IMR-90 (cell line): ENCODE results near the gene PATL2. TPM values are rescaled to one million over a fixed set of nuclear protein-coding genes. Genes with fewer than 3 reads are reported as not detected.

Experiments
- ATAC-seq: fragments of 200-7000 bp; cut with Tn5 transposase; 2 replicates; pipeline ENCODE4 v1.9.1; 2020; ENCODE audit warnings: low read depth, mild to moderate bottlenecking, moderate library complexity
- BruUV-seq: library from RNA; stranded (reverse); fragments of 400-500 nt; replicated peaks from 2 replicates; lab custom pipeline; 2021; lab: Mats Ljungman, UMichigan
- CTCF ChIA-PET: fragments of 300-600 bp; formaldehyde crosslinking; extraction: SDS; loops from one replicate; lab custom pipeline; 2021; ENCODE audit warnings: antibody characterized with exemption; lab: Yijun Ruan, JAX
- POLR2A ChIA-PET: fragments of 300-600 bp; sonication (Branson Sonifier 250); formaldehyde crosslinking; loops from one replicate; lab custom pipeline; 2022; ENCODE audit warnings: antibody characterized with exemption; ENCODE audit not compliant: unreplicated experiment; lab: Charles Lee
- DNase-seq: peaks from one replicate; pipeline ENCODE4 v3.0.0; 2013
- H2AFZ ChIP-seq: replicated peaks from 2 replicates; pipeline ENCODE3; 2013; ENCODE audit warnings: low read length, mild to moderate bottlenecking; ENCODE audit not compliant: poor library complexity
- H2AK5ac ChIP-seq: 2 replicates; pipeline ENCODE4 v1.6.1; 2013; ENCODE audit warnings: low read depth, low read length, inconsistent platforms
- H2AK9ac ChIP-seq: replicated peaks from 2 replicates; pipeline ENCODE3; 2013; ENCODE audit warnings: mild to moderate bottlenecking, low read depth, low read length, moderate library complexity; ENCODE audit not compliant: poor library complexity
- H2BK120ac ChIP-seq: 2 replicates; pipeline ENCODE4 v1.6.1; 2013; ENCODE audit warnings: low read depth, low read length, inconsistent platforms
- H2BK15ac ChIP-seq: 3 replicates; pipeline ENCODE4 v1.6.1; 2013; ENCODE audit warnings: low read depth, low read length, inconsistent platforms
- H2BK20ac ChIP-seq: 2 replicates; pipeline ENCODE4 v1.6.1; 2013; ENCODE audit warnings: low read depth, mild to moderate bottlenecking, inconsistent platforms, low read length, moderate library complexity
- H2BK5ac ChIP-seq: 2 replicates; pipeline ENCODE4 v1.6.1; 2013; ENCODE audit warnings: mild to moderate bottlenecking, low read depth, low read length, inconsistent platforms; ENCODE audit not compliant: poor library complexity, severe bottlenecking
- H3K14ac ChIP-seq: replicated peaks from 2 replicates; pipeline ENCODE4 v1.6.1; 2013; ENCODE audit warnings: low read depth, low read length, inconsistent platforms
- H3K18ac ChIP-seq: 2 replicates; pipeline ENCODE4 v1.6.1; 2013; ENCODE audit warnings: low read depth, low read length, control low read depth
- H3K23ac ChIP-seq: 2 replicates; pipeline ENCODE4 v1.6.1; 2013; ENCODE audit warnings: low read depth, low read length, inconsistent platforms
- H3K27ac ChIP-seq: 2 replicates; pipeline ENCODE4 v1.5.1; 2013; ENCODE audit warnings: mild to moderate bottlenecking, control low read depth, low read length; ENCODE audit not compliant: insufficient read depth
- H3K27me3 ChIP-seq: 2 replicates; pipeline ENCODE4 v1.6.1; 2013; ENCODE audit warnings: low read length; ENCODE audit not compliant: control insufficient read depth, insufficient read depth
- H3K36me3 ChIP-seq: 2 replicates; pipeline ENCODE4 v1.6.1; 2013; ENCODE audit warnings: low read length, mixed read lengths; ENCODE audit not compliant: control insufficient read depth, insufficient read depth
- H3K4ac ChIP-seq: 2 replicates; pipeline ENCODE4 v1.6.1; 2013; ENCODE audit warnings: low read depth, low read length, inconsistent platforms
- H3K4me1 ChIP-seq: 2 replicates; pipeline ENCODE4 v1.6.1; 2013; ENCODE audit warnings: low read length, mixed read lengths; ENCODE audit not compliant: control insufficient read depth, insufficient read depth
- H3K4me2 ChIP-seq: 2 replicates; pipeline ENCODE4 v1.6.1; 2013; ENCODE audit warnings: low read depth, mild to moderate bottlenecking, control low read depth, low read length, moderate library complexity
- H3K4me3 ChIP-seq: 2 replicates; pipeline ENCODE4 v1.5.1; 2013; ENCODE audit warnings: low read depth, mild to moderate bottlenecking, control low read depth, low read length, moderate library complexity; ENCODE audit not compliant: insufficient read depth
- H3K56ac ChIP-seq: 2 replicates; pipeline ENCODE4 v1.6.1; 2013; ENCODE audit warnings: low read length, inconsistent platforms; ENCODE audit not compliant: insufficient read depth; ENCODE audit errors: extremely low read depth
- H3K79me1 ChIP-seq, 2 experiments: 2 replicates each; pipeline ENCODE4 v1.6.1; 2013; ENCODE audit warnings: low read length in 2 of 2, inconsistent platforms in 1 of 2, low read depth in 1 of 2
- H3K9ac ChIP-seq: 2 replicates; pipeline ENCODE4 v1.6.1; 2013; ENCODE audit warnings: low read depth, low read length, control low read depth
- H3K9me1 ChIP-seq: 2 replicates; pipeline ENCODE4 v1.6.1; 2013; ENCODE audit warnings: low read length, inconsistent platforms; ENCODE audit not compliant: insufficient read depth
- H3K9me3 ChIP-seq: 2 replicates; pipeline ENCODE4 v1.6.1; 2013; ENCODE audit warnings: low read length; ENCODE audit not compliant: control insufficient read depth, insufficient read depth
- H4K20me1 ChIP-seq: 2 replicates; pipeline ENCODE4 v1.6.1; 2013; ENCODE audit warnings: low read length, inconsistent platforms; ENCODE audit not compliant: insufficient read depth
- H4K5ac ChIP-seq: 2 replicates; pipeline ENCODE4 v1.6.1; 2013; ENCODE audit warnings: mild to moderate bottlenecking, low read depth, low read length, control low read depth
- H4K8ac ChIP-seq, 2 experiments: 2 replicates each; pipeline ENCODE4 v1.6.1; 2013; ENCODE audit warnings: low read depth in 2 of 2, low read length in 2 of 2, control low read depth in 1 of 2, inconsistent platforms in 1 of 2
- H4K91ac ChIP-seq: 2 replicates; pipeline ENCODE4 v1.6.1; 2013; ENCODE audit warnings: low read depth, low read length, inconsistent platforms; ENCODE audit not compliant: insufficient read depth
- BHLHE40 ChIP-seq: fragments of 150-350 bp; IDR thresholded peaks from 2 replicates; pipeline ENCODE4 v1.6.1; 2016; ENCODE audit warnings: mild to moderate bottlenecking, low read depth, low read length
- CEBPB ChIP-seq: IDR thresholded peaks from 2 replicates; pipeline ENCODE4 v1.6.1; 2012; ENCODE audit warnings: low read depth, low read length, improper control_type of control experiment
- CHD1 ChIP-seq: IDR thresholded peaks from 2 replicates; pipeline ENCODE4 v1.6.1; 2012; ENCODE audit warnings: low read depth, low read length, improper control_type of control experiment
- CTCF ChIP-seq: conservative IDR thresholded peaks from 2 replicates; pipeline ENCODE4 v1.5.1; 2012; ENCODE audit warnings: mild to moderate bottlenecking, low read depth, low read length, improper control_type of control experiment
- ELK1 ChIP-seq: fragments of 150-350 bp; IDR thresholded peaks from 2 replicates; pipeline ENCODE4 v1.6.1; 2016; ENCODE audit warnings: low read depth, mild to moderate bottlenecking, low read length, moderate library complexity, borderline replicate concordance
- FOS ChIP-seq: fragments of 150-350 bp; IDR thresholded peaks from 2 replicates; pipeline ENCODE4 v1.6.1; 2016; ENCODE audit warnings: low read depth, low read length
- MAFK ChIP-seq: IDR thresholded peaks from 2 replicates; pipeline ENCODE4 v1.6.1; 2012; ENCODE audit warnings: low read depth, low read length, improper control_type of control experiment
- MAZ ChIP-seq: IDR thresholded peaks from 2 replicates; pipeline ENCODE4 v1.6.1; 2012; ENCODE audit warnings: low read depth, mild to moderate bottlenecking, low read length, improper control_type of control experiment, moderate library complexity, borderline replicate concordance
- MXI1 ChIP-seq: IDR thresholded peaks from 2 replicates; pipeline ENCODE4 v1.6.1; 2012; ENCODE audit warnings: low read depth, mild to moderate bottlenecking, low read length, moderate library complexity, borderline replicate concordance
- POLR2A ChIP-seq: IDR thresholded peaks from 2 replicates; pipeline ENCODE4 v1.6.1; 2012; ENCODE audit warnings: mild to moderate bottlenecking, low read depth, low read length
- RFX5 ChIP-seq: IDR thresholded peaks from 2 replicates; pipeline ENCODE4 v1.8.0; 2012; ENCODE audit warnings: low read depth, mild to moderate bottlenecking, low read length, moderate library complexity
- SMC3 ChIP-seq: fragments of 150-350 bp; IDR thresholded peaks from 2 replicates; pipeline ENCODE4 v1.6.1; 2016; ENCODE audit warnings: low read depth, mild to moderate bottlenecking, antibody characterized with exemption, low read length, moderate library complexity
- WGBS, 2 experiments: methylation state at CpG; one replicate each; pipeline versions ENCODE4 v1.1.5 to v1.1.7; 2013; ENCODE audit warnings: missing lambda C conversion rate in 2 of 2; ENCODE audit not compliant: insufficient read length in 1 of 2; ENCODE audit errors: extremely low coverage in 2 of 2; 5-methylcytosine and 5-hydroxymethylcytosine counted together
- dilution Hi-C: fragments of 300-500 bp; cut with HindIII; formaldehyde crosslinking; loops from one replicate; pipeline ENCODE4 v1.14.3; 2018; ENCODE audit warnings: low sequenced_read_pairs; ENCODE audit not compliant: unreplicated experiment
- in situ Hi-C: fragments of 300-500 bp; cut with MboI; formaldehyde crosslinking; loops from 3 replicates; pipeline ENCODE4 v1.14.3; 2019; ENCODE audit warnings: low sequenced_read_pairs, inconsistent platforms, mixed read lengths
- intact Hi-C: fragments of 100-400 bp; cut with micrococcal nuclease; formaldehyde crosslinking; loops from 2 replicates; pipeline ENCODE4 v1.10.0; 2022
- polyA plus RNA-seq, 3 experiments: library from polyadenylated mRNA; depleted of rRNA; stranded (reverse); fragments of >200 nt; gene quantifications; 2 replicates each; pipeline ENCODE4 v1.2.3, GENCODE V29; 2012; ENCODE audit warnings: low replicate concordance in 1 of 3
- total RNA-seq: library from RNA; depleted of rRNA; stranded (reverse); fragments of >200 nt; gene quantifications from 2 replicates; pipeline ENCODE4 v1.2.3, GENCODE V29; 2012

The PATL2 gene
- total and polyA plus RNA-seq, 2 of the 4 experiments (the other 2 are of a cell fraction) = 0.10 TPM; not detected in 1

GRCh38 chr15:44715142-44715796, 4.1 kb upstream of the PATL2 start:
- Histone ChIP-seq H3K56ac (no peak overlapping the region), H3K27me3 (no peaks in the 10 kb centered on the region), H2BK120ac (no peak overlapping the region), H4K91ac (no peak overlapping the region), H2BK5ac (no peak overlapping the region), H3K9ac (no peak overlapping the region), H4K8ac (no peak overlapping the region), H3K9me1 (no peaks in the 10 kb centered on the region; the same call in 1 of the 2 replicates), H4K20me1 (peaks cover 43% of the 10 kb centered on the region), H4K5ac (no peak overlapping the region), H3K4ac (no peak overlapping the region), H2AK9ac (no peak overlapping the region), H3K23ac (no peak overlapping the region), H3K27ac (no peak overlapping the region), H3K9me3 (no peaks in the 10 kb centered on the region), H2BK15ac (no peak overlapping the region), H2AFZ (no peak overlapping the region), H3K14ac (no peak overlapping the region), H3K4me3 (no peak overlapping the region), H3K79me1 (peaks cover 25 to 39% of the 10 kb centered on the region in 2 experiments), H3K4me2 (no peak overlapping the region), H2BK20ac (no peak overlapping the region), H3K36me3 (peaks cover 21% of the 10 kb centered on the region), H3K18ac (no peak overlapping the region), H2AK5ac (no peak overlapping the region), H3K4me1 (0 out of 2 replicates have a peak, but pooled peaks cover 2% of the 10 kb centered on the region)
- POLR2A ChIA-PET = no interaction called here
- ATAC-seq (no peak), DNase-seq (no peak)
- BruUV-seq = no TSS peak
- CTCF ChIA-PET = interaction anchor here (1.5 kb wide), 1 partner anchor 23 kb away, joined by 3 read pairs; no protein-coding TSS in a partner anchor
- no CpG with 5 or more reads among the region's 6 CpGs for WGBS, 2 experiments
- TF ChIP-seq MAFK (no peak), RFX5 (no peak), BHLHE40 (no peak), CEBPB (no peak), FOS (no peak), CHD1 (no peak), MAZ (no peak), ELK1 (no peak), SMC3 (no peak), CTCF (no peak), POLR2A (no peak), MXI1 (no peak)
- intact Hi-C loops (no loop called here), in situ Hi-C loops (no loop called here), dilution Hi-C loops (no loop called here)
